CD14-positive monocyte (primary cell): Measurements from ENCODE around the gene ZNF318. TPM values are rescaled to one million over a fixed set of nuclear protein-coding genes. Genes with fewer than 3 reads are reported as not detected.

Experiments
- DNase-seq, 3 donors: peaks; one replicate each; pipeline ENCODE4 v3.0.0-alpha.2; 2011 to 2022
- H2AFZ ChIP-seq: 2 replicates; pipeline ENCODE4 v1.6.0; 2012; ENCODE audit warnings: mild to moderate bottlenecking, low read depth, low read length, inconsistent platforms; ENCODE audit not compliant: insufficient read depth, poor library complexity, severe bottlenecking
- H3K27ac ChIP-seq, 2 donors: 1 replicate in 1 of 2; 2 replicates in 1 of 2; pipeline ENCODE4 v1.5.1; 2012 to 2013; ENCODE audit warnings: low read length in 2 of 2, control low read depth in 1 of 2, inconsistent platforms in 1 of 2, low read depth in 1 of 2, mild to moderate bottlenecking in 1 of 2
- H3K27me3 ChIP-seq, 2 donors: one replicate each; pipeline versions ENCODE4 v1.6.0 to v1.6.1; 2011 to 2013; ENCODE audit warnings: low read length in 2 of 2; ENCODE audit not compliant: control insufficient read depth in 2 of 2, insufficient read depth in 2 of 2
- H3K36me3 ChIP-seq, 2 donors: replicated peaks in 1 of 2; 1 replicate in 1 of 2; 2 replicates in 1 of 2; pipeline versions ENCODE4 v1.5.1 to v1.6.1; 2012 to 2013; ENCODE audit warnings: low read length in 2 of 2, control low read depth in 1 of 2, inconsistent platforms in 1 of 2, mild to moderate bottlenecking in 1 of 2; ENCODE audit not compliant: insufficient read depth in 2 of 2, control insufficient read depth in 1 of 2
- H3K4me1 ChIP-seq, 2 donors: 1 replicate in 1 of 2; 2 replicates in 1 of 2; pipeline versions ENCODE4 v1.5.1 to v1.6.1; 2012 to 2013; ENCODE audit warnings: low read length in 2 of 2, control low read depth in 1 of 2, inconsistent platforms in 1 of 2, mild to moderate bottlenecking in 1 of 2, moderate library complexity in 1 of 2; ENCODE audit not compliant: insufficient read depth in 2 of 2, control insufficient read depth in 1 of 2
- H3K4me2 ChIP-seq: replicated peaks from 2 replicates; pipeline ENCODE3; 2012; ENCODE audit warnings: low read length, moderate library complexity, mild to moderate bottlenecking; ENCODE audit not compliant: poor library complexity, severe bottlenecking; ENCODE audit errors: extremely low read depth
- H3K4me3 ChIP-seq, 3 experiments: fragments of 200-600 bp in 1 of 3; sonication (generic) in 1 of 3; replicated peaks in 1 of 3; 1 replicate in 2 of 3; 2 replicates in 1 of 3; pipeline ENCODE4 v1.5.1; 2011 to 2013; ENCODE audit warnings: low read length in 3 of 3, mild to moderate bottlenecking in 3 of 3, control low read depth in 2 of 3, low read depth in 2 of 3, inconsistent platforms in 1 of 3, moderate library complexity in 1 of 3
- H3K79me2 ChIP-seq: 2 replicates; pipeline ENCODE4 v1.6.0; 2012; ENCODE audit warnings: mild to moderate bottlenecking, control low read depth, inconsistent platforms, low read length, moderate library complexity; ENCODE audit not compliant: insufficient read depth
- H3K9ac ChIP-seq: 2 replicates; pipeline ENCODE4 v1.6.0; 2017; ENCODE audit warnings: low read length, mild to moderate bottlenecking; ENCODE audit not compliant: insufficient read depth, poor library complexity, severe bottlenecking
- H3K9me3 ChIP-seq, 2 donors: replicated peaks in 1 of 2; 1 replicate in 1 of 2; 2 replicates in 1 of 2; pipeline versions ENCODE4 v1.5.1 to v1.6.1; 2012 to 2013; ENCODE audit warnings: low read length in 2 of 2, control low read depth in 1 of 2; ENCODE audit not compliant: control insufficient read depth in 1 of 2, insufficient read depth in 1 of 2
- H4K20me1 ChIP-seq: 2 replicates; pipeline ENCODE4 v1.6.0; 2012; ENCODE audit warnings: mild to moderate bottlenecking, low read length, control low read depth, moderate library complexity; ENCODE audit not compliant: insufficient read depth
- H3K27ac Mint-ChIP-seq, 7 donors: one replicate each; pipeline ENCODE4 v1.8.0; 2020; ENCODE audit warnings: mild to moderate bottlenecking in 7 of 7, mixed read lengths in 7 of 7, moderate library complexity in 6 of 7, inconsistent platforms in 2 of 7
- H3K27me3 Mint-ChIP-seq, 3 donors: one replicate each; pipeline ENCODE4 v1.8.0; 2021 to 2022; ENCODE audit warnings: low read depth in 3 of 3, mild to moderate bottlenecking in 3 of 3, mixed read lengths in 3 of 3, moderate library complexity in 3 of 3, inconsistent platforms in 1 of 3
- H3K36me3 Mint-ChIP-seq, 2 donors: one replicate each; pipeline ENCODE4 v1.8.0; 2020; ENCODE audit warnings: mixed read lengths in 2 of 2, inconsistent platforms in 1 of 2, mild to moderate bottlenecking in 1 of 2
- H3K4me1 Mint-ChIP-seq: one replicate; pipeline ENCODE4 v1.8.0; 2020; ENCODE audit warnings: mild to moderate bottlenecking, mixed read lengths
- H3K4me3 Mint-ChIP-seq, 2 donors: one replicate each; pipeline ENCODE4 v1.8.0; 2020; ENCODE audit warnings: mild to moderate bottlenecking in 2 of 2, mixed read lengths in 2 of 2, moderate library complexity in 1 of 2
- H3K9me3 Mint-ChIP-seq, 7 donors: one replicate each; pipeline ENCODE4 v1.8.0; 2020 to 2022; ENCODE audit warnings: mixed read lengths in 7 of 7, mild to moderate bottlenecking in 6 of 7, moderate library complexity in 6 of 7, inconsistent platforms in 2 of 7
- CTCF ChIP-seq: fragments of 200-600 bp; IDR thresholded peaks from one replicate; pipeline ENCODE4 v1.8.0; 2022; ENCODE audit warnings: antibody characterized with exemption, mild to moderate bottlenecking
- WGBS: methylation state at CpG from one replicate; pipeline ENCODE4 v1.1.5; 2013; ENCODE audit warnings: missing lambda C conversion rate; ENCODE audit not compliant: insufficient coverage; 5-methylcytosine and 5-hydroxymethylcytosine counted together
- intact Hi-C, 2 donors: fragments of 100-400 bp; cut with micrococcal nuclease; formaldehyde crosslinking; loops; one replicate each; pipeline versions ENCODE4 v1.15.0 to v1.15.1; 2023
- polyA plus RNA-seq, 3 donors: library from polyadenylated mRNA; depleted of rRNA in 1 of 3; unstranded in 2 of 3; stranded (reverse) in 1 of 3; fragments of 300-500 nt in 2 of 3; fragments of >200 nt in 1 of 3; fragmentation: Illumina TruSeq in 2 of 3; gene quantifications; 1 replicate in 2 of 3; 2 replicates in 1 of 3; pipeline ENCODE4 v1.2.3, GENCODE V29; 2012 to 2021

Gene ZNF318
- polyA plus RNA-seq, 3 donors = 3.2 to 19.4 (median 3.6) TPM

DNA sequence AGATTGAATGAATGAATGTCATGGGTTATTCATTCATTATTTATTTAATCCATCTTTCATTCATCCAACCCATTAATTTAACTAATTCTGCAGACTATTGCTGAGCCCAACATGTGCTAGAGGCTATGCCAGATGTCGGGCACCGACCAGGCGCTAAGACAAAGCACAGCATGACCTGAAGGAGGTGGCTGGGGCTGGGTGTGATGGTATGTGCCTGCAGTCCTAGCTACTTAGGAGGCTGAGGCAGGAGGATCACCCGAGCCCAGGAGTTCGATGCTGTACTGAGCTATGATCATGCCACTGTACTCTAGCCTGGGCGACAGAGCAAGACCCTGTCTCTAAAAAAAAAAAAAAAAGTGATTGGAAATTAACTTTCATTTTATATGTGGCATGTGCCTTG lies 77.1 kb downstream of the ZNF318 start:
- Histone ChIP-seq H3K27ac (no peak overlapping the region), H3K36me3 (no peaks in the 10 kb centered on the region), H3K4me2 (no peak overlapping the region), H3K4me3 (no peak overlapping the region), H3K4me1 (no peaks in the 10 kb centered on the region), H3K9me3 (no peaks in the 10 kb centered on the region), H3K27me3 (no peaks in the 10 kb centered on the region), H3K9ac (no peak overlapping the region), H3K79me2 (no peaks in the 10 kb centered on the region), H2AFZ (no peak overlapping the region), H4K20me1 (no peaks in the 10 kb centered on the region)
- Mint-ChIP-seq H3K9me3 (peaks cover 0 to 2% (median 0%) of the 10 kb centered on the region in 7 donors), H3K4me1 (no peaks in the 10 kb centered on the region), H3K36me3 (no peaks in the 10 kb centered on the region), H3K27me3 (peaks cover 3 to 12% (median 4%) of the 10 kb centered on the region in 3 donors), H3K27ac (no peak overlapping the region), H3K4me3 (no peak overlapping the region)
- no peak for DNase-seq
- intact Hi-C loops = no loop called here
- WGBS = 89% methylated on average over 4 of the region's 6 CpGs
- TF ChIP-seq CTCF = no peak

DNA sequence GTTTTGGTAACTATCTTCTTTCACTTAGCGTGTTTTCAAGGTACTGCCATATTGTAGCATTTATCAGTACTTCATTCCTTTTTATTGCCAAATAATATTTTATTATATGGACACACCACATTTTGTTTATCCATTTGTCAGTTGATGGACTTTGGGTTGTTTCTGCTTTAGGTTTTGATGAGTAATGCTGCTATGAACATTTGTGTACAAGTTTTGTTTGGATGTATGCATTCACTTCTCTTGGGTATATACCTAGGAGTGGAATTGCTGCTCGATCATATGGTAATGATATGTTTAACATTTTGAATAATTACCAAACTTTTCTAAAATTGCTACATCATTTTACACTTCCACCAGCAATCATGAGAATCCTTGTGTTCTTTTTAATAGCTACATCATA lies 77.7 kb downstream of the ZNF318 start:
- Mint-ChIP-seq H3K27me3 (peaks cover 3 to 16% (median 4%) of the 10 kb centered on the region in 3 donors), H3K4me3 (no peak overlapping the region), H3K4me1 (no peaks in the 10 kb centered on the region), H3K27ac (no peak overlapping the region), H3K9me3 (peaks cover 0 to 2% (median 0%) of the 10 kb centered on the region in 7 donors), H3K36me3 (no peaks in the 10 kb centered on the region)
- H4K20me1 ChIP-seq = no peaks in the 10 kb centered on the region
- H3K4me3 ChIP-seq = no peak overlapping the region
- no peak overlapping the region for H3K27ac ChIP-seq
- H2AFZ ChIP-seq = no peak overlapping the region
- H3K4me2 ChIP-seq = no peak overlapping the region
- TF ChIP-seq CTCF = no peak
- no peaks in the 10 kb centered on the region for H3K4me1 ChIP-seq
- H3K79me2 ChIP-seq = no peaks in the 10 kb centered on the region
- peaks cover 0 to 3% of the 10 kb centered on the region in 2 donors for H3K27me3 ChIP-seq
- intact Hi-C loops = no loop called here
- no peaks in the 10 kb centered on the region for H3K36me3 ChIP-seq
- no peaks in the 10 kb centered on the region for H3K9me3 ChIP-seq
- DNase-seq = no peak
- H3K9ac ChIP-seq = no peak overlapping the region
- no CpG with 5 or more reads among the region's 2 CpGs for WGBS
